GM21367 (cell line): ENCODE results near the gene ERF.
"Not testable (repeated sequence)": the region's sequence is repeated elsewhere in the genome, so short reads cannot be mapped to it uniquely, and the experiment has no call there.

Experiments used
- ATAC-seq: cut with Tn5 transposase; IDR thresholded peaks from one replicate; pipeline ENCODE4 v1.9.1; 2021; ENCODE audit not compliant: unreplicated experiment

The ERF gene

GRCh38 chr19:42275517-42275916 lies 20.6 kb upstream of the ERF start:
- no peak for ATAC-seq

GRCh38 chr19:42275103-42275502 lies 20.2 kb upstream of the ERF start:
- ATAC-seq, result no peak

- ATAC-seq, result no peak
Observed at GRCh38 chr19:42274065-42274682, 19.2 kb upstream of the ERF start.

- no peak for ATAC-seq
Observed at GRCh38 chr19:42273407-42274064, 18.6 kb upstream of the ERF start.

GRCh38 chr19:42272989-42273406 lies 18.1 kb upstream of the ERF start:
- ATAC-seq, result no peak

GRCh38 chr19:42272535-42272897 lies 17.6 kb upstream of the ERF start:
- ATAC-seq, result no peak

GRCh38 chr19:42271861-42272534 lies 17.1 kb upstream of the ERF start:
- ATAC-seq, result no peak

GRCh38 chr19:42271045-42271419 lies 16.1 kb upstream of the ERF start:
- ATAC-seq, result no peak

GRCh38 chr19:42270346-42271044 lies 15.6 kb upstream of the ERF start:
- ATAC-seq, result no peak

GRCh38 chr19:42269478-42270345 lies 14.8 kb upstream of the ERF start:
- no peak for ATAC-seq

- ATAC-seq, result peak; percentile 69
Observed at GRCh38 chr19:42268704-42269477, 14.0 kb upstream of the ERF start, which contains the start of gene CIC. CIC (plus strand) TSS chr19:42269252; CDS start chr19:42271784, 2,532 bp downstream.

GRCh38 chr19:42268142-42268703 lies 13.3 kb upstream of the ERF start:
- ATAC-seq, result peak; percentile 46

GRCh38 chr19:42267644-42268141 lies 12.8 kb upstream of the ERF start:
- no peak for ATAC-seq

GRCh38 chr19:42266928-42267603 lies 12.1 kb upstream of the ERF start:
- ATAC-seq, result not testable (repeated sequence)

- ATAC-seq, result not testable (repeated sequence)
Observed at GRCh38 chr19:42266105-42266504, 11.2 kb upstream of the ERF start.

- no peak for ATAC-seq
Observed at GRCh38 chr19:42261763-42262162, 6.8 kb upstream of the ERF start.

GRCh38 chr19:42257842-42258241 lies 2.9 kb upstream of the ERF start:
- not testable (repeated sequence) for ATAC-seq

- ATAC-seq, result no peak
Observed at GRCh38 chr19:42255766-42256745, 1.1 kb upstream of the ERF start.
